Natural killer cell (primary cell): Measurements from ENCODE around the gene DEAF1. TPM values are rescaled to one million over a fixed set of nuclear protein-coding genes. Genes with fewer than 3 reads are reported as not detected.

Experiments
- ATAC-seq, 3 donors: fragments of 150-1000 bp in 2 of 3; fragments of 200-7000 bp in 1 of 3; cut with Tn5 transposase; 1 replicate in 1 of 3; 2 replicates in 2 of 3; pipeline ENCODE4 v1.10.0; 2021; ENCODE audit warnings: mild to moderate bottlenecking in 2 of 3, moderate library complexity in 2 of 3
- DNase-seq, 2 donors: peaks; one replicate each; pipeline versions ENCODE4 v3.0.0 to v3.0.0-alpha.2; 2013 to 2021; ENCODE audit warnings: mixed read lengths in 1 of 2
- H3K27ac ChIP-seq: one replicate; pipeline ENCODE4 v1.5.1; 2013; ENCODE audit warnings: mild to moderate bottlenecking, low read length
- H3K27me3 ChIP-seq: one replicate; pipeline ENCODE4 v1.6.1; 2013; ENCODE audit warnings: low read length; ENCODE audit not compliant: control insufficient read depth, insufficient read depth
- H3K36me3 ChIP-seq: one replicate; pipeline ENCODE4 v1.6.1; 2013; ENCODE audit warnings: low read length; ENCODE audit not compliant: control insufficient read depth, insufficient read depth
- H3K4me1 ChIP-seq: one replicate; pipeline ENCODE4 v1.6.1; 2013; ENCODE audit warnings: low read length; ENCODE audit not compliant: control insufficient read depth, insufficient read depth
- H3K4me3 ChIP-seq: one replicate; pipeline ENCODE4 v1.5.1; 2013; ENCODE audit warnings: low read length
- H3K9me3 ChIP-seq: one replicate; pipeline ENCODE4 v1.6.1; 2013; ENCODE audit warnings: low read length; ENCODE audit not compliant: control insufficient read depth, insufficient read depth
- H3K27ac Mint-ChIP-seq, 2 donors: one replicate each; pipeline ENCODE4 v1.8.0; 2022; ENCODE audit warnings: mild to moderate bottlenecking in 2 of 2, mixed read lengths in 2 of 2, moderate library complexity in 1 of 2
- H3K27me3 Mint-ChIP-seq, 2 donors: one replicate each; pipeline ENCODE4 v1.8.0; 2022; ENCODE audit warnings: low read depth in 2 of 2, mixed read lengths in 2 of 2
- H3K36me3 Mint-ChIP-seq: one replicate; pipeline ENCODE4 v1.8.0; 2022; ENCODE audit warnings: mixed read lengths
- H3K4me1 Mint-ChIP-seq, 2 donors: one replicate each; pipeline ENCODE4 v1.8.0; 2022; ENCODE audit warnings: mixed read lengths in 2 of 2
- H3K4me3 Mint-ChIP-seq: one replicate; pipeline ENCODE4 v1.8.0; 2022; ENCODE audit warnings: mild to moderate bottlenecking, moderate library complexity, mixed read lengths
- H3K9me3 Mint-ChIP-seq, 2 donors: one replicate each; pipeline ENCODE4 v1.8.0; 2022; ENCODE audit warnings: mixed read lengths in 2 of 2
- CTCF ChIP-seq: fragments of 200-600 bp; IDR thresholded peaks from one replicate; pipeline ENCODE4 v1.8.0; 2022; ENCODE audit warnings: antibody characterized with exemption
- WGBS: methylation state at CpG from one replicate; pipeline ENCODE4 v1.1.7; 2013; ENCODE audit warnings: missing lambda C conversion rate; ENCODE audit not compliant: insufficient coverage; 5-methylcytosine and 5-hydroxymethylcytosine counted together
- intact Hi-C: fragments of 100-400 bp; cut with micrococcal nuclease; formaldehyde crosslinking; loops from one replicate; pipeline ENCODE4 v1.14.2; 2022
- total RNA-seq, 4 donors: library from RNA; stranded (reverse); fragments of 120-200 nt in 1 of 4; gene quantifications; one replicate each; pipeline versions ENCODE4 v1.2.3 to v1.2.4, GENCODE V29; 2013 to 2022

DEAF1 gene
- total RNA-seq, 3 donors from 2014 or later (not counting 1 experiment from before 2014, with no cell fraction given) = 25.9 to 26.9 (median 26.8) TPM

DNA sequence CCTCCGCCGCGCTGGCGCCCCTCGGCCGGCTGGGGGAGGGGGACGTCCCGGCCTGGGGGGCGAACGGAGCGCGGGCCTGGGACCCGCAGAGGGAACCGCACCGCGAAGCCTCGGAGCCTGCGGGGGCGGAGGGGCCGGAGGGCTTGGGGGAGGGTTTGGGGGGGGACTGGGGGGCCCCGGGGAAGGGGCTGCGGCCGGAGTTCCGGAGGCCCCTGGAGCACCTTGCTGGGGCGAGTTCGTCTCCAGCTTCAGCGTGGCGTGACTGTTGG lies 67.8 kb downstream of the DEAF1 start:
- H3K27ac Mint-ChIP-seq = no peak overlapping the region
- H3K9me3 ChIP-seq = no peaks in the 10 kb centered on the region
- H3K4me1 Mint-ChIP-seq = peaks cover 21 to 23% of the 10 kb centered on the region in 2 donors
- H3K4me1 ChIP-seq = peaks cover 23% of the 10 kb centered on the region
- H3K27me3 Mint-ChIP-seq = peaks cover 13 to 20% of the 10 kb centered on the region in 2 donors
- TF ChIP-seq CTCF = no peak
- no peak overlapping the region for H3K4me3 ChIP-seq
- H3K9me3 Mint-ChIP-seq = no peaks in the 10 kb centered on the region
- ATAC-seq = no peak
- 15% methylated on average over 26 of the region's 28 CpGs for WGBS
- DNase-seq = no peak
- H3K27ac ChIP-seq = no peak overlapping the region
- no peaks in the 10 kb centered on the region for H3K36me3 Mint-ChIP-seq
- H3K27me3 ChIP-seq = peaks cover 13% of the 10 kb centered on the region
- H3K4me3 Mint-ChIP-seq = no peak overlapping the region
- H3K36me3 ChIP-seq = no peaks in the 10 kb centered on the region
- intact Hi-C loops = no loop called here

DNA sequence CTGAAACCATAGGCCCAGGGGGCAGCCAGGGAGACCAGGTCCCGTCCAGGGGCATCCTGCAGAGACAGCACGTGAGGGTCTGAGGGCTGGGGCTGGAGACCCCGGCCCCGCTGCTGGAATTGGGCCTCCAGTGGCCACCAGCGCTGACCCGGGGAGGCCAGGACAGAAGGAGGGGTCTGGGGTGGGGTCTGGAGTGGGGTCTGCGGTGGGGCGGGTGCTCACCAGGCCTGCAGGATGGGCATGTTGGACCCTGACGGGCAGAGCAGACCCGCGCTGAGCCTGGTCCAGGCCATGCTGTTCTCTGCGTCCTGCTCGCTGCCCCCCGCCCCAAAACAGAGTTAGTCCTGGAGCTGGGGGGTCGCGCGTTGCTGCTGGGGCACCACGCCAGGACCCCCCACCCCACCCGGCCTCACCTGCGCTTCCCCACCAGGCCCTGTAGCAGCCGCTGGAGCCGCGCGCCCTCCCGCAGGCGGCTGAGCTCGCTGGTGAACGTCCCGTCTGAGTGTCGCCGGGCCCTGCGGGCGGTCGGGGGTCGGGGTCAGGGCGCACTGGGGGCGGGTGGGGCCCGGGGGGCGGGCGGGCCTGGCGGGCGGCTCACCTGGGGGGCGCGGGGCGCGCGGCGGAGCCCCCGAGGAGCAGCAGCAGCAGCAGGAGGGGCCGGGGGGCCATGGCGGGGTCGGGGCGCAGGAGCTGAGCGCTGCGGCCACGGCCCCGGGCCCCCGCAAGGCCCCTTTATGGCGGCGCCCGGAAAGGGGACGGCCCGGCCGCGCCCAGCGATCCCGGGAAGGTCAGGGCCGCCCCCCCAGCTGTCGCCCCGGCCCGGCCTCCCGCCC lies 68.3 kb downstream of the DEAF1 start, which contains the start of gene SCT:
SCT (minus strand) TSS at position 707 of the 833 bp plus-strand sequence; CDS start at position 669, 38 bp downstream.
- H3K4me1 Mint-ChIP-seq = peaks cover 21 to 23% of the 10 kb centered on the region in 2 donors
- peak within 1 kb of the TSS in 1 of 2 donors; percentile 67 for H3K27ac Mint-ChIP-seq
- H3K4me3 Mint-ChIP-seq = peak within 1 kb of the TSS; percentile 15
- H3K4me3 ChIP-seq = no peak within 1 kb of the TSS
- H3K36me3 Mint-ChIP-seq = no peaks in the 10 kb centered on the region
- intact Hi-C loops = no loop called here
- WGBS = 9% methylated on average over 72 of the region's 72 CpGs
- peaks cover 13 to 20% of the 10 kb centered on the region in 2 donors for H3K27me3 Mint-ChIP-seq
- ATAC-seq (no peak), DNase-seq (no peak)
- H3K9me3 Mint-ChIP-seq = no peaks in the 10 kb centered on the region
- peaks cover 23% of the 10 kb centered on the region for H3K4me1 ChIP-seq
- H3K36me3 ChIP-seq = no peaks in the 10 kb centered on the region
- H3K27me3 ChIP-seq = peaks cover 13% of the 10 kb centered on the region
- H3K9me3 ChIP-seq = no peaks in the 10 kb centered on the region
- TF ChIP-seq CTCF = no peak
- no peak within 1 kb of the TSS for H3K27ac ChIP-seq

DNA sequence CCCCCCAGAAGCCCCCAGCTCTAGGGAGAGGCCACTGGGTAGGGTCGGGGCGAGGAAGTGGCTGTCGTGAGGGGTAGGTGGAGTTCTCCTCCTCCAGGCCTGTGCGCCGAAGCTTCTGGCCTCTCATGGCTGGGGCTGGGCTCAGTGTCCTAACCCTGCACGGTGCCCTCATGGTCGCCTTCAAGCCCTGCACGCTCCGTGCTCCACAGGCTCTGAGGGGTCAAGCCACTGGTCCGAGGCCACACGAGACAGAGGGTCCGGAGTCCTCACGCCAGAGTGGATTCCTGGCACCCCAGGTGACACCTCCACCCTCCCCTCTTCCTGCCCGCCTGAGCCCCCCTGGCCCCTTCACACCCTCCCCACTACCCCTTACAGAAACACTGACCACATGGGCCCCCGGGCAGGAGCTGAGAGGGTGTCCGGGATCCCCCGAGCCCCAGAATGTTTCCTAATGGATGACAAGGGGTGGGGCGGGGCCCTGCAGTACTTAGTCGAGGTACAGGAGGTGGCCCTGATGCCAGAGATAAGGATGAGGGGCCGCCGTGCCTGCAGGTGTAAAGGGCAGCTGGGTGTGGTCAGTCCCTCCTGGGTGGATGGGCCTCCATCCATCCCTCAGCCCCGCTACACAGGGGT lies 69.3 kb downstream of the DEAF1 start:
- H3K9me3 ChIP-seq = no peaks in the 10 kb centered on the region
- no peak for TF ChIP-seq CTCF
- H3K36me3 ChIP-seq = no peaks in the 10 kb centered on the region
- intact Hi-C loops = no loop called here
- DNase-seq = no peak
- Mint-ChIP-seq H3K4me3 (no peak overlapping the region), H3K4me1 (peaks cover 21 to 23% of the 10 kb centered on the region in 2 donors), H3K36me3 (no peaks in the 10 kb centered on the region), H3K27me3 (peaks cover 13 to 20% of the 10 kb centered on the region in 2 donors), H3K9me3 (no peaks in the 10 kb centered on the region), H3K27ac (no peak overlapping the region)
- no peak overlapping the region for H3K4me3 ChIP-seq
- ATAC-seq = no peak
- H3K4me1 ChIP-seq = peaks cover 23% of the 10 kb centered on the region
- H3K27ac ChIP-seq = no peak overlapping the region
- 83% methylated on average over 22 of the region's 22 CpGs for WGBS
- H3K27me3 ChIP-seq = peaks cover 13% of the 10 kb centered on the region
